Measurements from ENCODE around the gene NCR2. TPM values are rescaled to one million over a fixed set of nuclear protein-coding genes. Genes with fewer than 3 reads are reported as not detected.

NCR2 gene
- total RNA-seq, 2 donors from 2014 or later: not detected

DNA sequence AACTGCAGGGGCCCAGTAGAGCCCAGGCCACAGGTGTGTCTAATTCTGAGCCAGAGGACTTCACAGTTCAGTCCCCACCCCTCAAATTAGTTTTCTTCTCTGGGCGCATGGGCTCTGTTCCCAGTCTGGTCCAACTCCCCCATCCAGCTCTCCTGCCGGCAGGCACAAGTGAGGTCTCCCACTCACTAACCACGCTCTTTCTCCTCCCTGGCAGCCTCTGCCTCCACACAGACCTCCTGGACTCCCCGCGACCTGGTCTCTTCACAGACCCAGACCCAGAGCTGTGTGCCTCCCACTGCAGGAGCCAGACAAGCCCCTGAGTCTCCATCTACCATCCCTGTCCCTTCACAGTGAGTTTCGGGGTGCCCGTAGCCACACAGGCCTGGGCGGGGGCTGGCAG is 6.2 kb downstream of the NCR2 start:
- H3K27ac Mint-ChIP-seq: no peak overlapping the region
- no peak overlapping the region for H3K9ac ChIP-seq (ENCODE audit: extremely low read depth, low read length, poor library complexity, severe bottlenecking)

GRCh38 chr6:41342241-41342640 is 6.8 kb downstream of the NCR2 start:
- peaks cover 10% of the 10 kb centered on the region for H3K27me3 ChIP-seq (ENCODE audit: control insufficient read depth, insufficient read depth, low read length, poor library complexity, severe bottlenecking)
- H3K36me3 Mint-ChIP-seq (ENCODE audit: low read depth): no peaks in the 10 kb centered on the region
- no peaks in the 10 kb centered on the region for H3K36me3 ChIP-seq (ENCODE audit: control insufficient read depth, insufficient read depth, low read length)
- no peaks in the 10 kb centered on the region for H3K9me3 ChIP-seq (ENCODE audit: control insufficient read depth, low read length)
- no peak overlapping the region for H3K4me3 Mint-ChIP-seq
- H3K27ac ChIP-seq (ENCODE audit: low read depth, low read length): no peak overlapping the region
- TF ChIP-seq CTCF (conservative IDR thresholded peaks at IDR 0.05): no peak
- 96 to 100% methylated on average over 1 of the region's 1 CpG for WGBS, 2 experiments (ENCODE audit: insufficient coverage in 1 of 2, insufficient read length in 1 of 2)
- no peak overlapping the region for H3K4me3 ChIP-seq (ENCODE audit: low read length)
- no peak for DNase-seq
- no peaks in the 10 kb centered on the region for H3K9me3 Mint-ChIP-seq
- H3K4me1 Mint-ChIP-seq: no peaks in the 10 kb centered on the region
- H3K4me1 ChIP-seq (ENCODE audit: control insufficient read depth, insufficient read depth, low read length): no peaks in the 10 kb centered on the region
- H3K9ac ChIP-seq (ENCODE audit: extremely low read depth, low read length, poor library complexity, severe bottlenecking): no peak overlapping the region
- H3K27me3 Mint-ChIP-seq (ENCODE audit: insufficient read depth): peaks cover 28% of the 10 kb centered on the region
- H3K27ac Mint-ChIP-seq: no peak overlapping the region

More for the DNA sequence above, 6.2 kb downstream of the NCR2 start:
- Mint-ChIP-seq H3K36me3 (ENCODE audit: low read depth) (no peaks in the 10 kb centered on the region), H3K4me3 (no peak overlapping the region), H3K27me3 (ENCODE audit: insufficient read depth) (peaks cover 27% of the 10 kb centered on the region), H3K9me3 (no peaks in the 10 kb centered on the region), H3K4me1 (no peaks in the 10 kb centered on the region)
- WGBS, 2 experiments (ENCODE audit: insufficient coverage in 1 of 2, insufficient read length in 1 of 2): 88 to 92% methylated on average over 3 to 8 of the region's 8 CpGs
- no peak for DNase-seq
- no peak overlapping the region for H3K4me3 ChIP-seq (ENCODE audit: low read length)
- H3K9me3 ChIP-seq (ENCODE audit: control insufficient read depth, low read length): no peaks in the 10 kb centered on the region
- H3K36me3 ChIP-seq (ENCODE audit: control insufficient read depth, insufficient read depth, low read length): no peaks in the 10 kb centered on the region
- H3K27ac ChIP-seq (ENCODE audit: low read depth, low read length): no peak overlapping the region
- peaks cover 10% of the 10 kb centered on the region for H3K27me3 ChIP-seq (ENCODE audit: control insufficient read depth, insufficient read depth, low read length, poor library complexity, severe bottlenecking)
- no peaks in the 10 kb centered on the region for H3K4me1 ChIP-seq (ENCODE audit: control insufficient read depth, insufficient read depth, low read length)
- no peak for TF ChIP-seq CTCF (conservative IDR thresholded peaks at IDR 0.05)

GRCh38 chr6:41343641-41344187 is 8.3 kb downstream of the NCR2 start:
- H3K27ac ChIP-seq (ENCODE audit: low read depth, low read length): no peak overlapping the region
- peaks cover 38% of the 10 kb centered on the region for H3K27me3 Mint-ChIP-seq (ENCODE audit: insufficient read depth)
- H3K27ac Mint-ChIP-seq: no peak overlapping the region
- H3K4me1 ChIP-seq (ENCODE audit: control insufficient read depth, insufficient read depth, low read length): no peaks in the 10 kb centered on the region
- WGBS, 2 experiments (ENCODE audit: insufficient coverage in 1 of 2, insufficient read length in 1 of 2): 85 to 95% methylated on average over 6 to 7 of the region's 7 CpGs
- H3K36me3 Mint-ChIP-seq (ENCODE audit: low read depth): no peaks in the 10 kb centered on the region
- DNase-seq: no peak
- peaks cover 7% of the 10 kb centered on the region for H3K27me3 ChIP-seq (ENCODE audit: control insufficient read depth, insufficient read depth, low read length, poor library complexity, severe bottlenecking)
- H3K4me3 ChIP-seq (ENCODE audit: low read length): no peak overlapping the region
- H3K9ac ChIP-seq (ENCODE audit: extremely low read depth, low read length, poor library complexity, severe bottlenecking): no peak overlapping the region
- peaks cover 13% of the 10 kb centered on the region for H3K9me3 Mint-ChIP-seq
- no peaks in the 10 kb centered on the region for H3K36me3 ChIP-seq (ENCODE audit: control insufficient read depth, insufficient read depth, low read length)
- H3K9me3 ChIP-seq (ENCODE audit: control insufficient read depth, low read length): peaks cover 7% of the 10 kb centered on the region
- no peak for TF ChIP-seq CTCF (conservative IDR thresholded peaks at IDR 0.05)
- H3K4me1 Mint-ChIP-seq: no peaks in the 10 kb centered on the region
- no peak overlapping the region for H3K4me3 Mint-ChIP-seq
